WTC11 (cell line): Measurements from ENCODE around the gene ADAMTS15. TPM values are rescaled to one million over a fixed set of nuclear protein-coding genes. Genes with fewer than 3 reads are reported as not detected.

ENCODE experiments used
- ATAC-seq: fragments of 200-7000 bp; cut with Tn5 transposase; 2 replicates; pipeline ENCODE4 v1.10.0; 2021; ENCODE audit warnings: mild to moderate bottlenecking, moderate library complexity
- CTCF ChIA-PET: fragments of 300-600 bp; sonication (Branson Sonifier 250); formaldehyde crosslinking; loops from one replicate; lab custom pipeline; 2021; ENCODE audit warnings: antibody characterized with exemption; lab: Charles Lee
- POLR2A ChIA-PET: fragments of 350-600 bp; sonication (Branson Sonifier 250); formaldehyde crosslinking; loops from one replicate; lab custom pipeline; 2021; ENCODE audit warnings: antibody characterized with exemption; lab: Charles Lee
- DNase-seq: peaks from one replicate; pipeline ENCODE4 v3.0.0; 2021; ENCODE audit warnings: low spot score
- H3K27ac Mint-ChIP-seq: 2 replicates; pipeline ENCODE4 v1.8.0; 2021; ENCODE audit warnings: mixed read lengths
- H3K27me3 Mint-ChIP-seq: 2 replicates; pipeline ENCODE4 v1.8.0; 2021; ENCODE audit warnings: low read depth, mild to moderate bottlenecking, moderate library complexity, mixed read lengths
- H3K36me3 Mint-ChIP-seq: 2 replicates; pipeline ENCODE4 v1.8.0; 2021; ENCODE audit warnings: mixed read lengths
- H3K4me1 Mint-ChIP-seq: 2 replicates; pipeline ENCODE4 v1.8.0; 2022; ENCODE audit warnings: mixed read lengths
- H3K4me3 Mint-ChIP-seq: 2 replicates; pipeline ENCODE4 v1.8.0; 2021; ENCODE audit warnings: mild to moderate bottlenecking, moderate library complexity, mixed read lengths
- H3K9me3 Mint-ChIP-seq: 2 replicates; pipeline ENCODE4 v1.8.0; 2021; ENCODE audit warnings: mixed read lengths
- AR ChIP-seq: fragments of 250-450 bp; sonication (Bioruptor Pico); IDR thresholded peaks from 2 replicates; pipeline ENCODE4 v1.9.0; 2021; ENCODE audit warnings: mild to moderate bottlenecking
- ATF1 ChIP-seq: sonication (generic); formaldehyde crosslinking; IDR thresholded peaks from 2 replicates; pipeline ENCODE4 v1.8.1; 2023; ENCODE audit warnings: mild to moderate bottlenecking, moderate library complexity, missing genetic modification reagents
- ERG ChIP-seq: fragments of 250-450 bp; sonication (Bioruptor Pico); IDR thresholded peaks from 2 replicates; pipeline ENCODE4 v1.8.0; 2021; ENCODE audit warnings: mild to moderate bottlenecking
- GABPB1 ChIP-seq: sonication (generic); formaldehyde crosslinking; IDR thresholded peaks from 2 replicates; pipeline ENCODE4 v1.8.1; 2023; ENCODE audit warnings: mild to moderate bottlenecking, missing genetic modification reagents
- IRF2 ChIP-seq: sonication (generic); formaldehyde crosslinking; IDR thresholded peaks from 2 replicates; pipeline ENCODE4 v1.8.0; 2022; ENCODE audit warnings: low read depth, missing genetic modification reagents, borderline replicate concordance
- NFE2L1 ChIP-seq: sonication (generic); formaldehyde crosslinking; IDR thresholded peaks from 2 replicates; pipeline ENCODE4 v1.8.1; 2023; ENCODE audit warnings: missing genetic modification reagents
- NFYB ChIP-seq: sonication (generic); formaldehyde crosslinking; conservative IDR thresholded peaks from 2 replicates; pipeline ENCODE4 v1.8.0; 2022; ENCODE audit warnings: low read depth, missing genetic modification reagents
- NR1H2 ChIP-seq: sonication (generic); formaldehyde crosslinking; IDR thresholded peaks from 2 replicates; pipeline ENCODE4 v1.9.0; 2021; ENCODE audit warnings: mild to moderate bottlenecking, moderate library complexity, missing genetic modification reagents
- NR3C1 ChIP-seq: sonication (generic); formaldehyde crosslinking; conservative IDR thresholded peaks from 2 replicates; pipeline ENCODE4 v1.8.1; 2023; ENCODE audit warnings: low read depth, mild to moderate bottlenecking, missing genetic modification reagents
- SMAD4 ChIP-seq: sonication (generic); formaldehyde crosslinking; IDR thresholded peaks from 2 replicates; pipeline ENCODE4 v1.8.0; 2022; ENCODE audit warnings: mild to moderate bottlenecking, missing genetic modification reagents
- SOX15 ChIP-seq: fragments of 250-450 bp; sonication (Bioruptor Pico); IDR thresholded peaks from 2 replicates; pipeline ENCODE4 v1.9.0; 2021; ENCODE audit warnings: mild to moderate bottlenecking
- USF2 ChIP-seq: sonication (generic); formaldehyde crosslinking; IDR thresholded peaks from 2 replicates; pipeline ENCODE4 v1.8.1; 2023; ENCODE audit warnings: mild to moderate bottlenecking, missing genetic modification reagents, moderate library complexity
- ZNF121 ChIP-seq: sonication (generic); formaldehyde crosslinking; IDR thresholded peaks from 2 replicates; pipeline ENCODE4 v1.8.0; 2023; ENCODE audit warnings: missing genetic modification reagents
- ZNF219 ChIP-seq: sonication (generic); formaldehyde crosslinking; IDR thresholded peaks from 2 replicates; pipeline ENCODE4 v1.8.0; 2023; ENCODE audit warnings: missing genetic modification reagents, mild to moderate bottlenecking, borderline replicate concordance
- ZNF281 ChIP-seq: sonication (generic); formaldehyde crosslinking; IDR thresholded peaks from 2 replicates; pipeline ENCODE4 v1.8.0; 2023; ENCODE audit warnings: mild to moderate bottlenecking, missing genetic modification reagents
- ZNF317 ChIP-seq: sonication (generic); formaldehyde crosslinking; IDR thresholded peaks from 2 replicates; pipeline ENCODE4 v1.8.1; 2023; ENCODE audit warnings: low read depth, mild to moderate bottlenecking, moderate library complexity, missing genetic modification reagents, borderline replicate concordance
- ZNF423 ChIP-seq: fragments of 250-450 bp; sonication (Bioruptor Pico); IDR thresholded peaks from 2 replicates; pipeline ENCODE4 v2.1.2; 2022; ENCODE audit warnings: mild to moderate bottlenecking, moderate library complexity
- total RNA-seq: library from RNA; stranded (reverse); gene quantifications from 3 replicates; pipeline ENCODE4 v1.2.3, GENCODE V29; 2021

The ADAMTS15 gene
- total RNA-seq, 1 experiment from 2014 or later = 3.7 TPM

GRCh38 chr11:130425156-130425555 is 23.3 kb upstream of the ADAMTS15 start (continued):
- TF ChIP-seq ERG (CRISPR knock-in tag) (no peak), GABPB1 (CRISPR knock-in tag) (no peak), IRF2 (no peak)

GRCh38 chr11:130426223-130426836 is 22.1 kb upstream of the ADAMTS15 start:
- peak overlapping the region; percentile 69 for H3K4me3 Mint-ChIP-seq
- no peaks in the 10 kb centered on the region for H3K36me3 Mint-ChIP-seq
- DNase-seq (no peak), ATAC-seq (no peak)
- POLR2A ChIA-PET = no interaction called here
- CTCF ChIA-PET = interaction anchor here (0.9 to 3.0 kb wide), 4 partner anchors 17 to 214 kb away, joined by 3 to 13 read pairs (median 8); no protein-coding TSS in a partner anchor
- no peak for TF ChIP-seq ATF1 (CRISPR knock-in tag)
- no peak for TF ChIP-seq AR (CRISPR knock-in tag)
- TF ChIP-seq USF2 (CRISPR knock-in tag) = no peak
- TF ChIP-seq SMAD4 (CRISPR knock-in tag) = no peak
- no peak for TF ChIP-seq SOX15 (CRISPR knock-in tag)
- no peak for TF ChIP-seq NR3C1 (CRISPR knock-in tag)
- TF ChIP-seq ZNF281 = no peak
- no peak for TF ChIP-seq ZNF423 (CRISPR knock-in tag)
- no peak for TF ChIP-seq ZNF317
- no peak for TF ChIP-seq NFE2L1 (CRISPR knock-in tag)
- no peak for TF ChIP-seq ZNF219 (CRISPR knock-in tag)
- no peak for TF ChIP-seq ZNF121 (CRISPR knock-in tag)
- TF ChIP-seq NR1H2 (CRISPR knock-in tag) = no peak
- no peak for TF ChIP-seq NFYB (CRISPR knock-in tag)
- H3K27me3 Mint-ChIP-seq = peaks cover 46% of the 10 kb centered on the region
- H3K27ac Mint-ChIP-seq = no peak overlapping the region
- no peaks in the 10 kb centered on the region for H3K9me3 Mint-ChIP-seq
- peaks cover 25% of the 10 kb centered on the region for H3K4me1 Mint-ChIP-seq
